Mesenchymal stem cell (in vitro differentiated cells and primary cell): ENCODE data around the gene ITGA2.

Source experiments
- DNase-seq: peaks from one replicate; pipeline ENCODE4 v3.0.0-alpha.2; 2013
- H2AFZ ChIP-seq: one replicate; pipeline ENCODE4 v1.6.1; 2013; ENCODE audit warnings: low read depth, mild to moderate bottlenecking, control low read depth, inconsistent platforms, low read length, moderate library complexity
- H2AK5ac ChIP-seq: 2 replicates; pipeline ENCODE4 v1.6.1; 2013; ENCODE audit warnings: low read length, moderate library complexity, mild to moderate bottlenecking, inconsistent platforms; ENCODE audit not compliant: severe bottlenecking
- H2BK120ac ChIP-seq: one replicate; pipeline ENCODE4 v1.6.1; 2013; ENCODE audit warnings: low read depth, mild to moderate bottlenecking, inconsistent platforms, low read length, moderate library complexity
- H2BK12ac ChIP-seq, 2 experiments: one replicate each; pipeline ENCODE4 v1.6.1; 2013; ENCODE audit warnings: inconsistent platforms in 2 of 2, low read length in 2 of 2, mild to moderate bottlenecking in 2 of 2, moderate library complexity in 2 of 2, control low read depth in 1 of 2
- H2BK15ac ChIP-seq: one replicate; pipeline ENCODE4 v1.6.1; 2013; ENCODE audit warnings: mild to moderate bottlenecking, low read depth, inconsistent platforms; ENCODE audit not compliant: poor library complexity, severe bottlenecking
- H2BK5ac ChIP-seq: 2 replicates; pipeline ENCODE4 v1.6.1; 2013; ENCODE audit warnings: low read depth, mild to moderate bottlenecking, low read length, control low read depth, inconsistent platforms; ENCODE audit not compliant: poor library complexity, severe bottlenecking
- H3K14ac ChIP-seq, 2 experiments: one replicate each; pipeline ENCODE4 v1.6.1; 2013; ENCODE audit warnings: inconsistent platforms in 2 of 2, low read length in 2 of 2, control low read depth in 1 of 2, mild to moderate bottlenecking in 1 of 2, moderate library complexity in 1 of 2
- H3K18ac ChIP-seq, 2 experiments: one replicate each; pipeline ENCODE4 v1.6.1; 2013; ENCODE audit warnings: inconsistent platforms in 2 of 2, low read length in 2 of 2, control low read depth in 1 of 2, low read depth in 1 of 2, mild to moderate bottlenecking in 1 of 2
- H3K23ac ChIP-seq, 2 experiments: one replicate each; pipeline ENCODE4 v1.6.1; 2013; ENCODE audit warnings: inconsistent platforms in 2 of 2, low read length in 2 of 2, mild to moderate bottlenecking in 2 of 2, moderate library complexity in 2 of 2, control low read depth in 1 of 2
- H3K27ac ChIP-seq: 2 replicates; pipeline ENCODE4 v1.5.1; 2013; ENCODE audit warnings: mild to moderate bottlenecking, moderate library complexity, low read length, control low read depth, inconsistent platforms; ENCODE audit not compliant: poor library complexity, severe bottlenecking
- H3K27me3 ChIP-seq, 2 experiments: 2 replicates each; pipeline versions ENCODE4 v1.6.1 to v1.7.0; 2013; ENCODE audit warnings: low read length in 2 of 2, mild to moderate bottlenecking in 2 of 2, moderate library complexity in 2 of 2, control low read depth in 1 of 2, inconsistent platforms in 1 of 2; ENCODE audit not compliant: control insufficient read depth in 1 of 2, insufficient read depth in 1 of 2
- H3K36me3 ChIP-seq, 2 experiments: 2 replicates each; pipeline versions ENCODE4 v1.6.1 to v1.7.0; 2013; ENCODE audit warnings: low read length in 2 of 2, control low read depth in 1 of 2, inconsistent platforms in 1 of 2, low read depth in 1 of 2, mild to moderate bottlenecking in 1 of 2; ENCODE audit not compliant: insufficient read depth in 2 of 2, control insufficient read depth in 1 of 2
- H3K4ac ChIP-seq, 2 experiments: one replicate each; pipeline ENCODE4 v1.6.1; 2013; ENCODE audit warnings: inconsistent platforms in 2 of 2, low read length in 2 of 2, mild to moderate bottlenecking in 2 of 2, moderate library complexity in 2 of 2, control low read depth in 1 of 2, low read depth in 1 of 2
- H3K4me1 ChIP-seq: 2 replicates; pipeline ENCODE4 v1.6.1; 2013; ENCODE audit warnings: low read depth, low read length, control low read depth; ENCODE audit not compliant: control insufficient read depth, insufficient read depth
- H3K4me2 ChIP-seq: 2 replicates; pipeline ENCODE4 v1.6.1; 2013; ENCODE audit warnings: low read length, mild to moderate bottlenecking, inconsistent platforms; ENCODE audit not compliant: poor library complexity, severe bottlenecking
- H3K4me3 ChIP-seq, 2 experiments: 2 replicates each; pipeline versions ENCODE4 v1.5.1 to v1.7.0; 2013; ENCODE audit warnings: low read length in 2 of 2, mild to moderate bottlenecking in 2 of 2, control low read depth in 1 of 2, low read depth in 1 of 2; ENCODE audit not compliant: insufficient read depth in 1 of 2
- H3K79me1 ChIP-seq: replicated peaks from 2 replicates; pipeline ENCODE4 v1.6.1; 2013; ENCODE audit warnings: mild to moderate bottlenecking, control low read depth, low read length, inconsistent platforms; ENCODE audit not compliant: poor library complexity, severe bottlenecking
- H3K9ac ChIP-seq: 2 replicates; pipeline ENCODE4 v1.7.0; 2013; ENCODE audit warnings: mild to moderate bottlenecking, low read length, moderate library complexity
- H3K9me3 ChIP-seq: 2 replicates; pipeline ENCODE4 v1.7.0; 2013; ENCODE audit warnings: mild to moderate bottlenecking, low read length; ENCODE audit not compliant: control insufficient read depth
- H4K8ac ChIP-seq: one replicate; pipeline ENCODE4 v1.6.1; 2013; ENCODE audit warnings: inconsistent platforms, mild to moderate bottlenecking, low read length, moderate library complexity
- H4K91ac ChIP-seq: one replicate; pipeline ENCODE4 v1.6.1; 2013; ENCODE audit warnings: mild to moderate bottlenecking, low read length, inconsistent platforms
- WGBS: methylation state at CpG from one replicate; pipeline ENCODE4 v1.1.7; 2013; ENCODE audit warnings: mixed read lengths; 5-methylcytosine and 5-hydroxymethylcytosine counted together

The ITGA2 gene

GRCh38 chr5:53048248-53048647 is 59.1 kb downstream of the ITGA2 start:
- Histone ChIP-seq H2AFZ (no peak overlapping the region), H3K27me3 (no peaks in the 10 kb centered on the region), H3K4me1 (no peaks in the 10 kb centered on the region), H3K36me3 (peaks cover 0 to 40% of the 10 kb centered on the region in 2 experiments), H4K91ac (no peak overlapping the region), H3K27ac (no peak overlapping the region), H3K9ac (no peak overlapping the region), H3K4ac (no peak overlapping the region), H3K23ac (no peak overlapping the region), H2BK5ac (no peak overlapping the region), H3K79me1 (no peaks in the 10 kb centered on the region), H3K4me3 (no peak overlapping the region), H3K9me3 (no peaks in the 10 kb centered on the region), H3K14ac (no peak overlapping the region), H2BK12ac (no peak overlapping the region), H4K8ac (no peak overlapping the region), H3K4me2 (no peak overlapping the region), H2AK5ac (no peak overlapping the region), H2BK15ac (no peak overlapping the region), H3K18ac (no peak overlapping the region), H2BK120ac (no peak overlapping the region)
- no peak for DNase-seq
- WGBS = 96% methylated on average over 2 of the region's 2 CpGs

- no peak overlapping the region for H3K14ac ChIP-seq
- no peak overlapping the region for H2BK120ac ChIP-seq
- H4K8ac ChIP-seq = no peak overlapping the region
- no peaks in the 10 kb centered on the region for H3K79me1 ChIP-seq
- no peaks in the 10 kb centered on the region for H3K4me1 ChIP-seq
- H3K4ac ChIP-seq = no peak overlapping the region
- no peak for DNase-seq
- H3K27ac ChIP-seq = no peak overlapping the region
- no peak overlapping the region for H3K4me3 ChIP-seq
- no peak overlapping the region for H3K18ac ChIP-seq
- 95% methylated on average over 2 of the region's 2 CpGs for WGBS
- H2AK5ac ChIP-seq = no peak overlapping the region
- no peaks in the 10 kb centered on the region for H3K27me3 ChIP-seq
- no peak overlapping the region for H3K9ac ChIP-seq
- H2BK5ac ChIP-seq = no peak overlapping the region
- no peaks in the 10 kb centered on the region for H3K9me3 ChIP-seq
- no peak overlapping the region for H3K23ac ChIP-seq
- no peak overlapping the region for H2AFZ ChIP-seq
- no peak overlapping the region for H2BK15ac ChIP-seq
- no peak overlapping the region for H2BK12ac ChIP-seq
- no peak overlapping the region for H3K4me2 ChIP-seq
- peaks cover 0 to 63% of the 10 kb centered on the region in 2 experiments for H3K36me3 ChIP-seq
- H4K91ac ChIP-seq = no peak overlapping the region
Observed at GRCh38 chr5:53052499-53052898, 63.3 kb downstream of the ITGA2 start.

DNA sequence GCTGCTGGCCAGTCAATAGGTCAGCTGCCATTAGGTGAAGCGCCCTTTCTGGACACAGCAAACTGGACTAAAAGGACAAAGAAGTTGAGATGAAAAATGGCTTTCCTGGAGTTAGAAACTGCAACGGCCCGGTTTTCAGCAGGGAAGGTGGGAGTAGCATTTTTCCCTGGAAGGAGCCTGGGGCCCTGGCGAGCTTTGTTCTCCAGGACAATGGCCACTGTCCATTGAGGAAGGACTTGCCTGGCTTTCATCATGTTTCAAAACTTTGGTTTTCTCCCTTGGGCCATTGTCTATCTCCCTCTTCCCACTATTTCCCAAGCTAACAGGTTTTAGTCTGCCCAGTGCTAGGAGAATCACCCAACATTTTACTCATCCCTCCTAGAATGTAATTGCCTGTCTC is 64.2 kb downstream of the ITGA2 start:
- Histone ChIP-seq H3K27ac (no peak overlapping the region), H3K4me3 (no peak overlapping the region), H2BK15ac (no peak overlapping the region), H3K9ac (no peak overlapping the region), H3K27me3 (no peaks in the 10 kb centered on the region), H3K36me3 (peaks cover 0 to 65% of the 10 kb centered on the region in 2 experiments), H3K4ac (no peak overlapping the region), H3K79me1 (no peaks in the 10 kb centered on the region), H3K23ac (no peak overlapping the region), H3K14ac (no peak overlapping the region), H3K4me2 (no peak overlapping the region), H4K91ac (no peak overlapping the region), H3K9me3 (no peaks in the 10 kb centered on the region), H2AK5ac (no peak overlapping the region), H2BK12ac (no peak overlapping the region), H3K18ac (no peak overlapping the region), H4K8ac (no peak overlapping the region), H3K4me1 (no peaks in the 10 kb centered on the region), H2BK120ac (no peak overlapping the region), H2AFZ (no peak overlapping the region), H2BK5ac (no peak overlapping the region)
- DNase-seq = no peak
- WGBS = 98% methylated on average over 4 of the region's 4 CpGs

GRCh38 chr5:53055365-53055764 is 66.2 kb downstream of the ITGA2 start:
- Histone ChIP-seq H2AK5ac (no peak overlapping the region), H2BK12ac (no peak overlapping the region), H3K4ac (no peak overlapping the region), H3K9me3 (no peaks in the 10 kb centered on the region), H3K18ac (no peak overlapping the region), H2AFZ (no peak overlapping the region), H2BK15ac (no peak overlapping the region), H3K4me3 (no peak overlapping the region), H2BK5ac (no peak overlapping the region), H2BK120ac (no peak overlapping the region), H3K9ac (no peak overlapping the region), H3K4me2 (no peak overlapping the region), H3K79me1 (no peaks in the 10 kb centered on the region), H4K91ac (no peak overlapping the region), H3K36me3 (peaks cover 0 to 74% of the 10 kb centered on the region in 2 experiments), H3K27me3 (no peaks in the 10 kb centered on the region), H3K27ac (no peak overlapping the region), H3K4me1 (no peaks in the 10 kb centered on the region), H4K8ac (no peak overlapping the region), H3K23ac (no peak overlapping the region), H3K14ac (no peak overlapping the region)
- whole genome bisulfite sequencing = 75% methylated on average over 4 of the region's 5 CpGs
- DNase-seq = no peak
